CD4-positive, alpha-beta T cell treated with Interferon gamma for 1 hour (primary cell): ENCODE data around the gene ABLIM1.

Experiments
- DNase-seq: peaks from one replicate; pipeline ENCODE4 v3.0.0-alpha.2; 2020

ABLIM1 gene

DNA sequence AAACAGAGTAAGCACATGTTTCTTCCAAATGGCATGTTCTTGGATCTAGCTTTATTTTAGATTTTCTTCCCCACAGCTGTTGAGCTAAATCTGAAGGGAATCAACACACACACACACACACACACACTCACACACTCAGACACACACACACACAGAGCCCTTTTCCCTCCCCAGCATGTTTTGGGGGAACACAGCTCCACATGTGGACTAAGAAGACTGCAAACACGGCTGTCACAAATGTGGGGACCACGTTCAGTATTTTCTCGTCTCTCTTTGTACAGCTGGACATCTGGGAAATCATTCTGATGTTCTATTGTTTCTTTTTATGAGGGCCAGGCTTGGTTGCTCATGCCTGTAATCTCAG is 116.3 kb downstream of the ABLIM1 start:
- DNase-seq, result no peak

DNA sequence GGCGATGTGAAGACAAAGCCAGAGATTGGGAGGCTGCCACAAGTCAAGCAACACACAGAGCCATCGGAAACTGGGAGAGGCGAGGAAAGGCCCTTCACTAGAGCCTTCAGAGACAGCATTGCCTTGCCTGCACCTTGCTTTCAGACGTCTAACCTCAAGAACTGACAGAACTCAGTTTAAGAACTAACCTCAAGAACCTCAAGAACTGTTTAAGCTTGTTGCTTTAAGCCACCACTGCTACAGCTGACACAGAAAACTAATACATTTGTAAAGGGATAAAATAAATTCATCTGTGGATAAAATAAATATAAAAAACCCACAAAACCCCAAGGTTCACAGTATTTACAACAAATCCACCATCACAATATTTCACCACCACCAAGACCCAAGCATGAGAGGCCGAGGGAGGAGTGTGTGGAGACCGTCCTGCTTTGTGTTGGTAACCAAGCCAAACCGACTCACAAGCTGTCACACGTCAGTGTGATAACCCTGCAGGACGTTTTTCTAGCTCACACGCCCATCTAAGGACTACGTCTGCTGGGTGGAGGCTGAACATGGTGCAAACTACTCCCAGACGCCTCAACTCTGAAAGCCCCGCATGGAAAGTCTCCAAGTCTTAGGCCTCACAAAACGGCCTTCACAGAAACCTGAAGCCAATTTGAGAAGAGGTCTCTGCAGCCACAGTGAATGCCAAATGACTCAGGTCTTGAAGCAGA is 116.8 kb downstream of the ABLIM1 start:
- DNase-seq, result peak; percentile 85

DNA sequence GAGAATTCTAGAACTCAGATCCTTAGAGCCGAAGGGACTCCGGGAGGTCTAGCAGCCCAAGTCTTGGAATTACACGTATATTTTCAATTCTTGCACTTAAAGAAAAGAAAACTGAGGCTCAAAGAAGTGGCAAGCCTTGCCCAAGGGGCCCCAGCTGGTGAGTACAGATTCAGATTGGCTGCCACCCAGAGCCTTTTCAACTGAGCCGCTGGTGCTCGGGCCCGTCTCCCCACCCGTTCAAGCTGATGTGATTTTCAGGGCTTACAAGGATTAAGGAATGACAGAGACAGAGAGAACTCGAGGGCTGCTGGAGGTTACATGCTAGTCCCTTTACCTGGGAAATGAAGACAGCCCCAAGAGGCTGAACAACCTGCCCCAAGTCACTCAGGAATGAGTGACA is 117.8 kb downstream of the ABLIM1 start:
- DNase-seq, result no peak

DNA sequence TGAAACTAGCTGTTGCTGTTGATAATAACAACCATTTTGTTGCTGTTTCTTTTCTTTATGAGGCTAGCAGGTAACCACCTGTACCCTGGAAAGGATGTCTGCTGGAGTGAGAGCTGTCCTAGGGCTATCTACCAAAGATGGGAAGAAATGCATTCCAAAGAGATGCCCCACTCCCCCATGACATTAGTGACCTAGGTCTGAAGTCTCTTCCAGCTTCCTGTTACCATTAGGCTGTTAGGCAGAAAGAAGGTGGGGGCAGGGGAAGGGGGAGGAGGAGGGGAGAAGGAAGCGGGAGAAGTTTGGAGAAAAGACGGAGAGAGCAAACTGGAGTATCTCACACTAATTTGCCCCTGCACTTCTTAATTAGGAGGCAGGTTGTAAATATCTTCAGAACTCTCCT is 118.5 kb downstream of the ABLIM1 start:
- no peak for DNase-seq

DNA sequence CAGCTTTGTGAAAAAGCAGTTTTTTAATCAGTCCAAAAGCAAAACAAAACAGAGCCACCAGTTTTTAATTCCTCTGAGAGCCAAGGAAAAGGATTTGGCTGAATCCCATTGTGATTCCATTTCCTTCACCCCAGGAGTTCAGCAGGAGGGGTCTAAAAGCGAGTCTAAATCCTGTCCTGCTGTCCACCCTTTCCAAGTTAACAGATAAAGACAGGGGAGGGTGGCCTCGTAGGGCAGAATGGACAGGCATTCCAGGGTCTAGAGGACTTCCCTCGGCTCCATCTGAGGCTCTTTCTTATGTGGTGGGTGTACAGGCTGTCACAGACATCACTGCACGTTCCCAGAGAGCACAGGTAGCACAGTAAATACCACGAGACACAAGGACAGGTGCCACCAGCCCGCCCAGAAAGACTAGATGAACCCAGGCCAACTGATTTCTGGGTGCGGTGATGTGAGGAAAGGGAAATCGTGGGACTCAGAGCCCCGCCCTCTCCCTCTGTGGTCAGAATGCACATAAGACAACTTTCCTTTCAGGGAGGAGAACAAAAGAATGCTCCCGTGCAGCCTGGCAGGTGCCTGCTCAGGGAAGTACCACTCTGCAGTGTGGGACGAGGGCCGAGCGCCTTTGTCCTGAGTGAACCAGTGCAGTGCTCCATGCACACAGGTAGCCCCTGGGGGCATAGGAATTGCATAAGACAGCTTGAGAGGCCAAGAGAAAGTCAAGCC is 119.7 kb downstream of the ABLIM1 start:
- peak; percentile 31 for DNase-seq

DNA sequence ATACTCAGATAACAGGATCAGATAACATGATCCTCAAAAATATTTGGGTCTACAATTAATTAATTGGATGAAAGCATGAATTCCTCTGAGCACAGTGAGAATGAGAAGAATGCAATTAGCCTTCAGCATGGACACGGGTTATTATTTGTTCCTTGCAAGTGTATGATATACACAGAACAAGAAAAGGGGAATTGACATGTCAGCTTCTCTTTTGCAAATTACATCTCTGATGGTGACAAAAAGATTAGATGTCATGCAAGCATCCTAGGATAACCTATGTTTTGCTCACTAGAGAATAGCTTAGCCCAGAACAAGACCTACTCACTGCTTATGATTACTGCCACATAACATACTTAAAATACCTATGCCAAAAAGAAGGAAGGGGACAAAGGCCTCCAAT is 120.3 kb downstream of the ABLIM1 start:
- no peak for DNase-seq

DNA sequence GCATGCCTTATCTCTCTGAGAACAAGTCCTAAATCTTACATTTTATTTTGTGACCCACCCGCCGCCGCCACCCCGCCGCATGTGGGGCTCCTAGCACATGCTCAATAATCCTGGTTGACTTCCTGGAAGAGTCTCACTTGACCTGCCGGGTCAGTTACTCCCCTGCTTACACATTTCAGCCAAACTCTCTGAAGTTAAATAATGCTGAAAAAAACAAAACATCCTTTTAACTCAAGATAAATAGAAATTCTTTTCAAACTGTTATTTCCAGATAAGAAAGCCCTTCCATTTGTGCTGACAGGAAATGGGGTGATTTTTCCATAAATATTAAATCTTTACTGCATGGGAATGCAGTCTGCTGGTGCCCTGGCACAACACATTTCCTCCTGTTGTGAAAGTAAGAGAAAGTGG is 123.5 kb downstream of the ABLIM1 start:
- DNase-seq, result no peak

DNA sequence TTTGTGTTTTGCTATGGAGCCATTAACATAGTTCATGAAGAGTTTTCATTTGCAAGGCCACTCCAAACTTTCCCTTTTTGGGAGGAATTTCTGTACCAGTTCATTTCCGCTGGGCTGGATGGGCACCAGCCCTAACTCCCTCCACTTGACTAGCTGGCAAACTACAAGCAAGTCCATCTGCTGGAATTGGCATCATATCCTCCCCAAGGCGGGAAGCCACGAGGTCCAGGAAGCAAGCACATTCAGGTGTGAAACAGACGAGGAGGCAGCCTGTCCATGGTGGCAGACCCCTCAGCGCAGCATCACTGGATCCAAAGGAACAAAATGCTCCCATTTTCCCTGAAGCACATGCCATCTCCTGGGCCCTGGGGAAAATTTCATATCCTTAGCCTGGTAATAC is 125.8 kb downstream of the ABLIM1 start:
- no peak for DNase-seq

DNA sequence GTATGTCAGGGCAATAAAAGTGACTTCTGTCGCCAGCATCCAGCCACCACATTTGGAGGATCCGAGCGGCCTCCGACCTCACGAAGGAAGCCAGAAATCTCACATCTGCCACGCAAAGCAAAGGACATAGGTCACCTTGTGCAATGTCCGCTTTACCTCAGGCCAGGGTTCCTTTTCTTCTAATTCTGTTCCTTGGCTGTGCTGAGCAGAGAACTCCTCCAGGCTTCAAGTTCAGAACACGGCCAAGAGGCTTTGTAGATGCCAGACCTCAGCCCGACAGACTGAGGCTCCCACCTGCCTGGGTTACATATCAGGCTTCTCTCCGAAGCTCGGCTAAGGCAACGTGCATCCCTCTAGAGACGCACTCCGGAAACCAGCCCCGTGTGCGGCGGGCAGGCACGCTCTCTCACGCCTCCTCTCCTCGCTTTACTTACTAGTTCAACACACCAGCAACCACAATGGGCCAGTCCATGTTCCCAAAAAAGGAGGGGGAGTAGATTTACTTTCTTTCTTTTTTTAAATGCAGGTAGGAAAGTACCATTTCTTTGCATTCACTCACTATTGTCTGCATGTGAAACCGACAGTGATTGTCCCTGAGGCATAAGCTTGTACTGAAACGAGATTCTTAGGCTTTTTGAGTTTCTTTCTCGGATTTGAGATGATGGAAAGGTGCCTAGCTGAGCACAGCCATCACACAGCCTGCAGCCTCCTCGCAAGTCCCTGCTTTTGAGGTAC is 131.4 kb downstream of the ABLIM1 start:
- DNase-seq, result peak; percentile 92

DNA sequence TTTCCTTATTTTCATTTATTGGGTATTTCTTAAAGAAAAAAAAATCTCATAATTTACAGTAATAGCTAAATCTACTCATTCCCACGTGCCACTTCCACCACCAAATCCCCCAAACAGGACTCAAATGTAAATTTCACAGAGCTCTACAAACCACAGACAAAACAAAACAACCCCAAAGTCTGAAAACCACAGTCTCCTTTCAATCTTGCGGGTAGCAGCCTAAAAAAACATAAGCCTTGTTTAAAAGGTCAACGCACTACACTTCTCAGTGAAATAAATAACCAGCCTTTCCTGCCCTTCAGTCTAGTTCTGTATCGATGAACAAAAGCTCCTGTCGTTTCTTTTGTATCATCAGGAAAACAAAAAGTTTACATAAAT is 132.0 kb downstream of the ABLIM1 start:
- DNase-seq, result no peak

DNA sequence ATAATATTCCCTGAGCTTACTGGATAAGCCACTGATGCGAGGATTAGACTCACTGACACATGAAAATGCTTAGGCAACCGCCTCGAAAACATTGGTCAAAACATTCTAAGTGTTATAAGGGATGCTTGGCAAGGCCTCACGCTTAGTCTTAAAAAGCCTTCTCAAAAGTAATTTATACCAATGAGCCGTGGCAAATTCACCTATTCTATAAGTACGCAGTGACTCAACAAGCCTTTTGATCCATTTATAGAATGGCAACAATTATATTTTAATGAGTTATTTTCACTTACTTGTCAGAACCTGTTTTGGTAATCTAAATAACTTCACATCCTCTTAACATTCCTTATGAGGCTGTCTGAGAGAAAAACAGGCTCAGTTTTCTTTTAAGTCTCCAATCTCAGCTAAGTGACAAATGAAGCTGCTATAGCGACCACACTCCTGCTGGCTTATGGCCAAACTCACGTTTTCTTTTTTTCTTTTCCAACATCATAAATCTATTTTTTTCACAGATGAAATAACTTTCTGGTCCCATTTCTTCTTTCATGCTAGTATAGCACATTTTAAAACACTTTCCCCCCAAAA is 132.6 kb downstream of the ABLIM1 start:
- DNase-seq, result no peak

DNA sequence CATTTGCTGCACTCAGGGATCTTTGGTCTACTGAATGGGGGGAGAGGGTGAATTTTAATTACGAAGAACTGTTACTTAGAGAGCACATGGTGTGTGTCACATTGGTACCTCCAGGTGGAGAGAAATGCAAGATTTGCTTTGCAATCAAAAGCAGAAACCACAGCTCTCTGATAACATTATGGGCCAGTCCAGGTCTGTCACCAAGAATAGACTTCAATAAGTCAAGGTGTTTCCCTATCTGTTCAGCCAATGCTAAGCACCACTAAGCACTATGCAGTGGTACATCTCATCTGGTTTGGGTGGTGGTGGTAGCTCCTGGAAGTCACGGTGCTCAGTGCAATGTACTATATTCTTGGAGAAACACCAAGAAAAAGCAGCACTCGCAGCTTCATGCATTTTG is 134.2 kb downstream of the ABLIM1 start:
- no peak for DNase-seq

DNA sequence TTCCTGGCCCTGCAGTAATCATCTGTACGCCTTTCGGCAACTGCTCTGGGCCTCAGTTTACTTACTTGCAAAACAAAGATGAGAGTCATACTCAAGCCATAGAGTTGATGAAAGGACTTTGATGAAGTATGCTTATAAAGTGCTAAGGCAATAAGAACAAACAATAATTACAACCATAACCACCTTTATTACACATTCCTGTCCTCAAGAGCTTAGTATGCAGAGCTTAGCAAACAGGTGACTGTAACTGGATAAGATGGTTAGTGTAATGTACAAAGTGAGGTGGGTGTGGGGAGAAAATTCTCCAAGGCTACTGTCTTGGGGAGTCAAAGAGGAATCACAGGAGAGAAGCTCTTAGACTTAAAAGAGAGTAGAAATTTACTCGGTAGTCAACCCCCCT is 136.8 kb downstream of the ABLIM1 start:
- no peak for DNase-seq

DNA sequence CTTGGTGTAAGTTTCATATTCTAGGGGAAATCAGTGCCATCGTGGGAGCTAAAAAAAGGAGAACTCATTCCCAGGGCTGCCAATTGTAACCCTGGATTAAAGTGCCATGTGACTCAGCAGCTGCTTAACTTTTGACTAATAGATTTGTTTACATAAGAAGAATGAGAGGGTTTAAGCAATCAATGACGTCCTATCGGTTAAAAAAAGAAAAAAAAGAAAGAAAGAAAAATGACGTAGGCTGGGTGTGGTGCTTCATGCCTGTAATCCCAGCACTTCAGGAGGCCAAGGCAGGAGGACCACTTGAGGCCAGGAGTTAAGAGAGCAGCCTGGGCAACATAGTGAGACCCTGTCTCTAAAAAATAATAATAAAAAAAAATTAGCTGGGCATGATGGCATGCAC is 137.6 kb downstream of the ABLIM1 start:
- DNase-seq, result no peak

DNA sequence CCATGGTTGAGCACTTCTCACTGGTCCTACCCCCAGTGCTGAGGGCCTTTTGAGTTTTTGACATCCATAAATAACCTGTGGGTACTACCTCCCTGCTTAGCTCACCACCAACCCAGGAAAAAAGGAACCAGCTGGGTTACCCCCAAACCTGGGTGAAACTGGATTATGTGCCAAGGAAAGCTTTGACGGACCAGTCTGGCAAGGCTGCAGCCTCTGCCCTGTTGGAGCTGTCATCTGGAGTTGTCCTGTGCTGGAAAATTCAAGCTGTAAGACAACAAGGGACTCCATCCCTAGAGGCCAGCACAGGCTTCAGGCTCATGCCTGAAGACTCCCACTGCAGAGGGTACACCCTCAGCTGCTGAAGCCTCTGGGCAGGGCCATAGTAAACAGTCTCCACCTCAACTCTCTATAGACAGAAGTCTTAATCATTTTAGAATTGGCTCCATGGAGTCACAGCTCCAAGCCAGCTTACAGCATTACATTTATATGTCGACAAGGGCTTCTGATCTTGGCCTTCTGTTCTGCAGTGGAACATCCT is 138.2 kb downstream of the ABLIM1 start:
- DNase-seq, result no peak

DNA sequence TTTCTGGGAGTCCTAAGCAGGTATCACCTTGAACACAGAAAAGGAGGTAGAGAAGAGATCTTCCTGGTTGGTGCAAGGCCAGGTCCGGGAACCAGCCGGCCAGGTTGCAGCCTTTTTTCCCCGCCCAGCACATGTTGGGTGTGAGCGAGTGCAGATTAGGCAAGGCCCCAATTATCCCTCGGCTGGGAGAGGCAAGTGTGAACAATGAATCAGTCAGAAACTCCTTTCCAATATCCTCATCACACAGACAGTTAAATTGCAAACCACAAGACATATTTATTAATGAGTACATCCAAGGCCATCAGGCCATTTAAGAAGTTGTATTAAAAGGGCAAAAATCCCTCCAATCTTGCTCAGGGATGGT is 138.8 kb downstream of the ABLIM1 start:
- no peak for DNase-seq

DNA sequence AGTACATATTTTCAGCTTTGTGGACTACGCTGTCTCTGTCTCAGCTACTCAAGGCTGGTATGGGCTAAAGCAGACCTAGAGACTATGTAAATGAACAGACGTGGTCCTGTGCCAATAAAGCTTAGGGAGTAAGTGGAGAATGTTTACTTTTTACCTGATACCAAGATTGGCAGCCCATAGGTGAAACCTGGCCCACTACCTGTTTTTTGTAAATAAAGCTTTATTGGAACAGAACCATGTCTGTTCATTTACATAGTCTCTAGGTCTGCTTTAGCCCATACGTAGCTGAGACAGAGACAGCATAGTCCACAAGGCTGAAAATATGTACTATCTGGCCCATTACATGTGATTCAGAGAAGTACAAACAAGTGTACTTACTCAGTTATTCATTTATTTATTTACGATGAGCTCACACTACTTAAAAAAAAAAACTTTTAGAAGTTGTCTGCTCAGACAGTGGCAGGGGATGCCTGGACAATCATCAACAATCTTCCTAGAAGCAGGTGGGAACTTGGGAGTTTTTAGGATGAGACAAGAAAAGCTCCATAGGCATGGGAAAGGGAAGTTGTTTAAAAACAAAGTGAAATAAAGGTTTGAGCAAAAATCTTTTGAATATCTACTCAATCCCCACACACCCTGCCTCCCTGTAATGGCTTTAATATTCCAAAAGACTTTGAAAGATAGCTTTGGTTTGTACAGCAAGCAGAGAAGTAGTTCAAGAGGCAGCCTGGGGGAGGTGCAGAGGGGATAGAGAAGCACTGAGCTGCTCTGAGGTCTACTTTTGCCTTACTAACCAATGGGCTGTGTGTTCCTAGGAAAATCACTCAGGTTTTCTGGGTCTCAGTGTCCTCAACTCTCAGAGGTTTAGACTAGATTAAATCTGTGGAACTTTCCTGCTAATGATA is 139.4 kb downstream of the ABLIM1 start:
- no peak for DNase-seq

DNA sequence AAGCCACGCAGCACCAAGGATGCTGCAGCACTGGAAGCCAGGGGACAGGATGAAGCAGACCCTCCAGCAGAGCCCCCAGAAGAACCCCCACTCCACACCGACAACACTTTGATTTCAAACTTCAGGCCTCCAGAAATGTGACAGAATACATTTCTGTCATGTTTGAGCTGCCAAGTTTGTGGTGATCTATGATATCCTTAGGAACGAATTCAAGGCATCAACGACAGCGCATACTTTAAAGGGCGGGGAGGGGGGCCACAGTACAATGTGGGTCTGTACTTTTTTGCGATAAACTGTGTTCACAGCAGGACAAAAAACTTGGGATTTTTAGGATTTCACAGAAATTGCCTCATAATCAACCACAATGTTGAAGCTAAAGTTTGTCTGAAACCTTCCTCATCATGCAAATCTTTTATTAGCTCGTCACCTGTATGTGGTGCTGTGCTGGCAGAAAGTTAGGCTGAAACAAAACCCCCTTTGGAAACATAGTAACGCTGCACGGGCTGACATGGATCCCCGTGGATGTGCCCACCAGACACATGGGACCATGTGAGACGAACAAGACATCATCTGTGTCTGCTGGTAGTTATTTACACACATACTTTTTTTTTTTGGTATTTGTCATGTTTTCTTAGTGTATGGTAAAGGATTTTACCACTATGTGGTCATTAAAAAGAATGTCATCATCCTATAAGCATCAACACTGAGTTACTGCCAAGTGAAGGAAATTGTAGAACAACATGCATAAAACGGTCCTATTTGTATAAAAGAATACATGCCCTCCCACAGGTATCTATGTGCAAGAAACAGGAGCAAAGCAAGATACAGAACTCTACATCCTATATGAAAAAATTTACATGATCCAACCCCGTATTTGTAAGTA is 140.5 kb downstream of the ABLIM1 start:
- DNase-seq, result no peak

DNA sequence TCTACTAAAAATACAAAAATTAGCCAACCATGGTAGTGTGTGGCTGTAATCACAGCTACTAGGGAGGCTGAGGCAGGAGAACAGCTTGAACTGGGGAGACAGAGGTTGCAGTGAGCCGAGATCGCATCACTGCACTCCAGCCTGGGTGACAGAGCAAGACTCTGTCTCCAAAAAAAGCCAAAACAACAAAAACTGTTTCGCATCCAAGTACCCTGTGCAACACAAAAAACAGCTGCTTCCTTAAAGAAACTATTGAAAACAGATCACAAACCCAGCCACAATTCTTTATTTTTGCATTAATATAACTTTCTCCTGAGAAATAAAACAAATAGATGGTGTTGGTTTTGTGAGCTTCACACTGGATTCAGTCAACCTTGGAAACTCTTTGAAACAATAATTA is 141.7 kb downstream of the ABLIM1 start:
- no peak for DNase-seq

DNA sequence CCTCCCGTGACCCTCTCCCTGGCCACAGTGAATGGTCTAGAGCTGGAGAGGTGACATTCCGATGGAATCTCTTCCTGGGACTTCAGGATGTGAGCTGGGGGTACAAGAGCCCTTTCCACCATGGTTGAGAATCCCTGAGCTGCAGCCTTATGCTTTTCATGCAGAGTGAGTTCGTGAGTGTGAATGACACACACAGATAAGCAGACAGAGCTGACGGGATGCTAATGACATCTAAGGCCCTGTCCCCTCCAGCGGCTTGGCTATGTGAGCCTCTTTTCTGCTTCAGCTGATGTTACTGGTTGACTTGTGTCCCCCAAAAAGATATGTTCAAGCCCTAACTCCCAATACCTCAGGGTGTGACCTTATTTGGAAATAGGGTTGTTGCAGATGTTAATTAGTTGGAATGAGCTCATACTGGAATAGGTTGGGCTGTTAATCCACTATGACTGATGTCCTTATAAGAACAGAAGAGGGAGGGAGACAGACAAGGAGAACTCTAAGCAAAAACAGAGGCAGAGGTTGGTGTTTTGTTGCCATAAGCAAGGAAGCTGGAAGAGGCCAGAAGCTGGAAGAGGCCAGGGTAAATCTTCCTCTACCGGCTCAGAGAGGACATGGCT is 142.7 kb downstream of the ABLIM1 start:
- no peak for DNase-seq

DNA sequence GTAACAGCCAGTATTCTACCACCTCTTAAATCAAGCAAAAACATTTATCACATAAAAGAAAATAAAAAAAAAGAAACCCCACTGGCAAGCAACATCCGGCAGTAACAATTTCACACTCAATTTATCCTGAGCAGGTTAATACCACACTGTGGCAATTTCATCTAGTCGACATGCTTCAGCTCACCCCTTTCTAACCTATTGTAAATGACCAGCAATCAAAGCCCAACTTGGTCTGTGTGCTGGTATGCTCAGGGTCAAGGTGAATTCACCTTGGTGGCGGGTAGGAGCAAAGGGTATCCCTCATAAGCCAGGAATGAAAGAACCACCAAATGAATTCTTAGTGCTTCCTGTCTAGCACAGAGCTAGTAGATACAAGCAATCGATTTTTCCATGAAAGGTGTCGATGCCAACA is 144.7 kb downstream of the ABLIM1 start:
- no peak for DNase-seq
